ENCODE data around the gene C1R. TPM values are rescaled to one million over a fixed set of nuclear protein-coding genes. Genes with fewer than 3 reads are reported as not detected.

The C1R gene
- 10 to 100 TPM; 63.2 to 70.9 (median 68.1) TPM for total RNA-seq
- polyA plus RNA-seq: 10 to 100 TPM; 32.4 to 58.4 (median 44.5) TPM
- long read RNA-seq, donor 1, transcript C1R-215 (11 exons, 2,508 nt): major isoform, 23 of 40 reads
- long read RNA-seq, donor 1, partial matches to known transcripts: 13 of 40 reads
- long read RNA-seq, donor 1, other reads (novel, unspliced or antisense): 4 of 40 reads
- long read RNA-seq, donor 2, transcript C1R-215 (11 exons, 2,508 nt): major isoform, 56 of 94 reads
- long read RNA-seq, donor 2, partial matches to known transcripts: 30 of 94 reads
- long read RNA-seq, donor 2, other reads (novel, unspliced or antisense): 5 of 94 reads

GRCh38 chr12:7092229-7092985 is at the start of gene C1R:
C1R (minus strand) TSS chr12:7092445; CDS start chr12:7092388, 57 bp downstream.
- WGBS, 3 donors: 7 to 14% (median 10%) methylated on average over 16 of the region's 16 CpGs

GRCh38 chr12:7141351-7142005 is 49.2 kb upstream of the C1R start:
- TF ChIP-seq CTCF (IDR thresholded peaks at IDR 0.05): no peak
- intact Hi-C loops (cut with DNase I): loop anchor here in 1 of 2 donors (10.0 kb wide), 1 partner anchor 493 kb away; no protein-coding TSS in a partner anchor
- Histone ChIP-seq H3K36me3 (ENCODE audit: insufficient read depth in 1 of 2, low read depth in 1 of 2) (no peaks in the 10 kb centered on the region), H3K27ac (no peak overlapping the region), H3K27me3 (ENCODE audit: insufficient read depth in 3 of 3, low read length in 2 of 3) (no peaks in the 10 kb centered on the region), H3K4me3 (no peak overlapping the region), H3K4me1 (no peaks in the 10 kb centered on the region), H3K9me3 (no peaks in the 10 kb centered on the region)
- 49 to 64% (median 51%) methylated on average over 7 of the region's 7 CpGs for WGBS, 3 donors
- DNase-seq: no peak
- ATAC-seq: peak in 1 of 4 donors; percentile 9

More at GRCh38 chr12:7092229-7092985, at the start of gene C1R:
- Histone ChIP-seq H3K27me3 (ENCODE audit: insufficient read depth in 3 of 3, low read length in 2 of 3) (no peaks in the 10 kb centered on the region), H3K36me3 (ENCODE audit: insufficient read depth in 1 of 2, low read depth in 1 of 2) (peaks cover 0 to 22% of the 10 kb centered on the region in 2 donors), H3K4me1 (peaks cover 11% of the 10 kb centered on the region), H3K9me3 (no peaks in the 10 kb centered on the region), H3K4me3 (peak within 1 kb of the TSS; percentile 65), H3K27ac (peak within 1 kb of the TSS; percentile 58)
- peak; percentile 91 for TF ChIP-seq CTCF (IDR thresholded peaks at IDR 0.05)
- intact Hi-C loops (cut with DNase I): loop anchor here (1.0 to 5.0 kb wide), 3 partner anchors 32 to 145 kb away; partner anchors contain the start of gene C1S (in 2 of the 2)
- peak; percentile 57 to 73 (median 63) for ATAC-seq
- peak; percentile 80 to 89 for DNase-seq

- H3K27me3 ChIP-seq (ENCODE audit: insufficient read depth in 3 of 3, low read length in 2 of 3): no peaks in the 10 kb centered on the region
- H3K27ac ChIP-seq: no peak overlapping the region
- no peak for TF ChIP-seq CTCF (IDR thresholded peaks at IDR 0.05)
- H3K4me3 ChIP-seq: no peak overlapping the region
- no peaks in the 10 kb centered on the region for H3K36me3 ChIP-seq (ENCODE audit: insufficient read depth in 1 of 2, low read depth in 1 of 2)
- 73 to 99% (median 98%) methylated on average over 2 of the region's 2 CpGs for WGBS, 3 donors
- ATAC-seq: no peak
- no peak for DNase-seq
- no peaks in the 10 kb centered on the region for H3K9me3 ChIP-seq
- H3K4me1 ChIP-seq: no peaks in the 10 kb centered on the region
- intact Hi-C loops (cut with DNase I): no loop called here
These were observed 47.0 kb upstream of the C1R start for GRCh38 chr12:7139200-7139599.

- intact Hi-C loops (cut with DNase I): no loop called here
- no peak for TF ChIP-seq CTCF (IDR thresholded peaks at IDR 0.05)
- Histone ChIP-seq H3K27ac (no peak overlapping the region), H3K36me3 (ENCODE audit: insufficient read depth in 1 of 2, low read depth in 1 of 2) (no peaks in the 10 kb centered on the region), H3K9me3 (no peaks in the 10 kb centered on the region), H3K4me3 (no peak overlapping the region), H3K4me1 (no peaks in the 10 kb centered on the region), H3K27me3 (ENCODE audit: insufficient read depth in 3 of 3, low read length in 2 of 3) (no peaks in the 10 kb centered on the region)
- no peak for ATAC-seq
- 72 to 89% (median 84%) methylated on average over 4 of the region's 4 CpGs for WGBS, 3 donors
- DNase-seq: no peak
These were observed 45.7 kb upstream of the C1R start for GRCh38 chr12:7137908-7138307.

All from psoas muscle (tissue), 8 donors.